ENCODE measurements around the gene DNAJC13.

The DNAJC13 gene

GRCh38 chr3:132503559-132503958, 86.3 kb downstream of the DNAJC13 start:
- no peak for TF ChIP-seq REST (IDR thresholded peaks at IDR 0.05; ENCODE audit: insufficient read depth in 1 of 2, low read depth in 2 of 2, low read length in 2 of 2)
- no peak for TF ChIP-seq SIN3A (IDR thresholded peaks at IDR 0.05; ENCODE audit: borderline replicate concordance, insufficient read depth, low read length)
- TF ChIP-seq POLR2AphosphoS5 (IDR thresholded peaks at IDR 0.05; ENCODE audit: low read depth, low read length), result no peak
- TF ChIP-seq FOXP2 (optimal IDR thresholded peaks at IDR 0.05; ENCODE audit: borderline replicate concordance, extremely low read depth, extremely low read length, insufficient read depth), result no peak
- TF ChIP-seq TAF1 (IDR thresholded peaks at IDR 0.05; ENCODE audit: borderline replicate concordance, insufficient read depth, low read length), result no peak

GRCh38 chr3:132504375-132504933, 87.2 kb downstream of the DNAJC13 start:
- TF ChIP-seq REST (IDR thresholded peaks at IDR 0.05; ENCODE audit: insufficient read depth in 1 of 2, low read depth in 2 of 2, low read length in 2 of 2), result no peak
- TF ChIP-seq FOXP2 (optimal IDR thresholded peaks at IDR 0.05; ENCODE audit: borderline replicate concordance, extremely low read depth, extremely low read length, insufficient read depth), result no peak
- TF ChIP-seq SIN3A (IDR thresholded peaks at IDR 0.05; ENCODE audit: borderline replicate concordance, insufficient read depth, low read length), result no peak
- no peak for TF ChIP-seq POLR2AphosphoS5 (IDR thresholded peaks at IDR 0.05; ENCODE audit: low read depth, low read length)
- TF ChIP-seq TAF1 (IDR thresholded peaks at IDR 0.05; ENCODE audit: borderline replicate concordance, insufficient read depth, low read length), result no peak

GRCh38 chr3:132507657-132508056, 90.4 kb downstream of the DNAJC13 start:
- TF ChIP-seq POLR2AphosphoS5 (IDR thresholded peaks at IDR 0.05; ENCODE audit: low read depth, low read length), result no peak
- TF ChIP-seq TAF1 (IDR thresholded peaks at IDR 0.05; ENCODE audit: borderline replicate concordance, insufficient read depth, low read length), result no peak
- no peak for TF ChIP-seq FOXP2 (optimal IDR thresholded peaks at IDR 0.05; ENCODE audit: borderline replicate concordance, extremely low read depth, extremely low read length, insufficient read depth)
- TF ChIP-seq REST (IDR thresholded peaks at IDR 0.05; ENCODE audit: insufficient read depth in 1 of 2, low read depth in 2 of 2, low read length in 2 of 2), result no peak
- no peak for TF ChIP-seq SIN3A (IDR thresholded peaks at IDR 0.05; ENCODE audit: borderline replicate concordance, insufficient read depth, low read length)

GRCh38 chr3:132509096-132509495, 91.8 kb downstream of the DNAJC13 start:
- TF ChIP-seq FOXP2 (optimal IDR thresholded peaks at IDR 0.05; ENCODE audit: borderline replicate concordance, extremely low read depth, extremely low read length, insufficient read depth) (no peak), TAF1 (IDR thresholded peaks at IDR 0.05; ENCODE audit: borderline replicate concordance, insufficient read depth, low read length) (no peak), SIN3A (IDR thresholded peaks at IDR 0.05; ENCODE audit: borderline replicate concordance, insufficient read depth, low read length) (no peak), REST (IDR thresholded peaks at IDR 0.05; ENCODE audit: insufficient read depth in 1 of 2, low read depth in 2 of 2, low read length in 2 of 2) (no peak)

GRCh38 chr3:132509506-132509905, 92.2 kb downstream of the DNAJC13 start:
- no peak for TF ChIP-seq REST (IDR thresholded peaks at IDR 0.05; ENCODE audit: insufficient read depth in 1 of 2, low read depth in 2 of 2, low read length in 2 of 2)
- TF ChIP-seq TAF1 (IDR thresholded peaks at IDR 0.05; ENCODE audit: borderline replicate concordance, insufficient read depth, low read length), result no peak
- no peak for TF ChIP-seq POLR2AphosphoS5 (IDR thresholded peaks at IDR 0.05; ENCODE audit: low read depth, low read length)
- no peak for TF ChIP-seq SIN3A (IDR thresholded peaks at IDR 0.05; ENCODE audit: borderline replicate concordance, insufficient read depth, low read length)
- no peak for TF ChIP-seq FOXP2 (optimal IDR thresholded peaks at IDR 0.05; ENCODE audit: borderline replicate concordance, extremely low read depth, extremely low read length, insufficient read depth)

Measured in PFSK-1 (cell line).